ENCODE data around the gene C3orf62.

- TF ChIP-seq, protein P1, sequence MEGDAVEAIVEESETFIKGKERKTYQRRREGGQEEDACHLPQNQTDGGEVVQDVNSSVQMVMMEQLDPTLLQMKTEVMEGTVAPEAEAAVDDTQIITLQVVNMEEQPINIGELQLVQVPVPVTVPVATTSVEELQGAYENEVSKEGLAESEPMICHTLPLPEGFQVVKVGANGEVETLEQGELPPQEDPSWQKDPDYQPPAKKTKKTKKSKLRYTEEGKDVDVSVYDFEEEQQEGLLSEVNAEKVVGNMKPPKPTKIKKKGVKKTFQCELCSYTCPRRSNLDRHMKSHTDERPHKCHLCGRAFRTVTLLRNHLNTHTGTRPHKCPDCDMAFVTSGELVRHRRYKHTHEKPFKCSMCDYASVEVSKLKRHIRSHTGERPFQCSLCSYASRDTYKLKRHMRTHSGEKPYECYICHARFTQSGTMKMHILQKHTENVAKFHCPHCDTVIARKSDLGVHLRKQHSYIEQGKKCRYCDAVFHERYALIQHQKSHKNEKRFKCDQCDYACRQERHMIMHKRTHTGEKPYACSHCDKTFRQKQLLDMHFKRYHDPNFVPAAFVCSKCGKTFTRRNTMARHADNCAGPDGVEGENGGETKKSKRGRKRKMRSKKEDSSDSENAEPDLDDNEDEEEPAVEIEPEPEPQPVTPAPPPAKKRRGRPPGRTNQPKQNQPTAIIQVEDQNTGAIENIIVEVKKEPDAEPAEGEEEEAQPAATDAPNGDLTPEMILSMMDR (IDR thresholded peaks at IDR 0.05), result no peak
- no peak for TF ChIP-seq POLR2A (IDR thresholded peaks at IDR 0.05)
These were observed 21.9 kb downstream of the C3orf62 start for GRCh38 chr3:49255112-49255511.

Data from ovary (tissue), 3 donors.